GM12874 (cell line): ENCODE results near the gene KCTD15.

Experiments
- CTCF ChIP-seq: IDR thresholded peaks from 2 replicates; pipeline ENCODE4 v1.5.1; 2011; ENCODE audit warnings: low read depth, mild to moderate bottlenecking, control low read depth, low read length, moderate library complexity; ENCODE audit not compliant: insufficient read depth

KCTD15 gene

GRCh38 chr19:33789344-33789743 is 7.3 kb upstream of the KCTD15 start:
- no peak for TF ChIP-seq CTCF

- TF ChIP-seq CTCF, result no peak
Observed at GRCh38 chr19:33794683-33795369, 1.8 kb upstream of the KCTD15 start.

- peak; percentile 85 for TF ChIP-seq CTCF
Observed at GRCh38 chr19:33795370-33796163, 1.1 kb upstream of the KCTD15 start.

DNA sequence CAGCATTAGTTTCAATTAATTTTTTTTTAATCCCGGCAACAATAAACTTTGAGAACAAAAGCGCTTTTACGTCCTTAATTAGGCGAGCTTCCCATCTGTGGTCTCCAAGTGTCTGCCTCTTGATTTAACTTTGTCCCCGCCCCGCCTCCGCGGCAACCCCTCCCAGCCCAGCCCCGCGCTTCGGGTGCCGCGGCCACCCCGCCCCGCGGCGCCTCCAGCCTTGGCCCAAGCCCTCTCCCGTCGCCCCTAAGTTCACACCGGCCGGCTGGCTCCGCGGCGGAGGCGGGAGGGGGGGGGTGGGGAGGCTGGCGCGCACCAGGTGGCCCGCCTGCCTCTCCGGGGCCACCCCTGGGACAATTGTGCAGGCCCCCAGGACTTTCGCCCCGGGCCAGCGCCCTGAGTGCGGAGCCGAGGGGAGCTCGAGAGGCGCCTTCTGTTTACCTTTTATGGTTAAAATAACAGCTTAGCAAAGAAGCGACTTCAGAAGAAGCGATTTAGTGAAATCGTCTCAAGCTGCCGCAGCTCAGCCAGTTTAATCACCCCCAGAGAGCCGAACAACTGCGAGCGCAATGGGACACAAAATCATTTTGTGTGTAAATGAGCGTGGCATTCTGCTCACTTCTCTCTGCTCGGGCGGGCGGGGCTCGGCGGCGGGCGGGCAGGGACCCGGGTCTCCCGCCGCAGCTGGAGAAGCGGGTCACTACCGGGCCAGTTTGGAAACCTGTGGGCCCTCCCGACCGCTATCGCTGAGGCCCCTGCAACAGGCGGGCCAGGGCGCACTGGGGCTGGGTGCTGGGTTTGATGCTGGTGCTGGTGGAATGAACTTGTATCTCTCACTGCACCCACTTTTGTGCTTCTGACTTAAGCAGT is 1.4 kb downstream of the KCTD15 start:
- TF ChIP-seq CTCF, result no peak

- TF ChIP-seq CTCF, result no peak
Observed at GRCh38 chr19:33798681-33799111, 2.0 kb downstream of the KCTD15 start.

- no peak for TF ChIP-seq CTCF
Observed at GRCh38 chr19:33799476-33799875, 2.8 kb downstream of the KCTD15 start.
